H1 (cell line): Measurements from ENCODE around the gene IFNAR2. TPM values are rescaled to one million over a fixed set of nuclear protein-coding genes. Genes with fewer than 3 reads are reported as not detected.

Experiments used
- CTCF ChIA-PET: fragments of 300-600 bp; sonication (Branson Sonifier 250); formaldehyde crosslinking; loops from one replicate; lab custom pipeline; 2021; ENCODE audit not compliant: partially characterized antibody; lab: Charles Lee
- POLR2A ChIA-PET: fragments of 300-600 bp; sonication (Branson Sonifier 250); formaldehyde crosslinking; loops from one replicate; lab custom pipeline; 2021; ENCODE audit warnings: inconsistent platforms; ENCODE audit not compliant: partially characterized antibody; lab: Charles Lee
- DNase-seq, 2 experiments: peaks; one replicate each; pipeline versions ENCODE4 v3.0.0 to v3.0.0-alpha.2; 2010 to 2022; ENCODE audit warnings: low spot score in 2 of 2, low read depth in 1 of 2, mixed read lengths in 1 of 2
- FAIRE-seq: peaks from 2 replicates; lab custom pipeline; 2011; peaks lifted over from hg19 to GRCh38; lab: Jason Lieb, UNC
- H2AFZ ChIP-seq: 2 replicates; pipeline ENCODE4 v1.8.1; 2012; ENCODE audit warnings: low read length, inconsistent platforms
- H2AK5ac ChIP-seq: 2 replicates; pipeline ENCODE4 v1.6.1; 2013; ENCODE audit warnings: low read depth, low read length
- H2BK120ac ChIP-seq: replicated peaks from 2 replicates; pipeline ENCODE3; 2013; ENCODE audit warnings: low read depth, low read length, inconsistent platforms
- H2BK12ac ChIP-seq: 2 replicates; pipeline ENCODE4 v1.6.1; 2013; ENCODE audit warnings: low read depth, low read length
- H2BK15ac ChIP-seq: 2 replicates; pipeline ENCODE4 v1.6.1; 2013; ENCODE audit warnings: low read length
- H2BK20ac ChIP-seq: 2 replicates; pipeline ENCODE4 v1.6.1; 2013; ENCODE audit warnings: low read length
- H2BK5ac ChIP-seq: 2 replicates; pipeline ENCODE4 v1.6.1; 2013; ENCODE audit warnings: low read depth, low read length
- H3K14ac ChIP-seq: 2 replicates; pipeline ENCODE4 v1.6.1; 2013; ENCODE audit warnings: inconsistent platforms; ENCODE audit not compliant: insufficient read length
- H3K18ac ChIP-seq: 2 replicates; pipeline ENCODE4 v1.6.1; 2013; ENCODE audit warnings: low read length; ENCODE audit errors: extremely low read depth
- H3K23ac ChIP-seq: 2 replicates; pipeline ENCODE4 v1.6.1; 2013; ENCODE audit warnings: inconsistent platforms; ENCODE audit not compliant: insufficient read length
- H3K23me2 ChIP-seq: 2 replicates; pipeline ENCODE4 v1.6.1; 2013; ENCODE audit warnings: low read depth, low read length
- H3K27ac ChIP-seq: 2 replicates; pipeline ENCODE4 v1.6.1; 2011; ENCODE audit warnings: low read depth, low read length, inconsistent platforms
- H3K27me3 ChIP-seq, 4 experiments: replicated peaks in 1 of 4; 1 replicate in 1 of 4; 2 replicates in 3 of 4; pipeline versions ENCODE4 v1.6.1 to v1.8.1; 2011 to 2013; ENCODE audit warnings: low read length in 3 of 4, mild to moderate bottlenecking in 3 of 4, inconsistent platforms in 2 of 4, mixed read lengths in 2 of 4, moderate library complexity in 1 of 4; ENCODE audit not compliant: control insufficient read depth in 3 of 4, insufficient read depth in 3 of 4; ENCODE audit errors: extremely low read depth in 1 of 4
- H3K36me3 ChIP-seq, 4 experiments: 2 replicates each; pipeline versions ENCODE4 v1.6.1 to v1.8.1; 2011 to 2013; ENCODE audit warnings: mild to moderate bottlenecking in 4 of 4, low read length in 3 of 4, moderate library complexity in 2 of 4, control low read depth in 1 of 4, inconsistent platforms in 1 of 4; ENCODE audit not compliant: insufficient read depth in 4 of 4, control insufficient read depth in 2 of 4
- H3K4ac ChIP-seq: replicated peaks from 2 replicates; pipeline ENCODE3; 2013; ENCODE audit warnings: low read length, low read depth, mixed read lengths, inconsistent platforms; ENCODE audit not compliant: insufficient read length
- H3K4me1 ChIP-seq, 4 experiments: replicated peaks in 1 of 4; 1 replicate in 1 of 4; 2 replicates in 3 of 4; pipeline versions ENCODE4 v1.6.1 to v1.8.1; 2011 to 2013; ENCODE audit warnings: low read length in 3 of 4, inconsistent platforms in 2 of 4, mixed read lengths in 1 of 4; ENCODE audit not compliant: insufficient read depth in 4 of 4, control insufficient read depth in 3 of 4
- H3K4me2 ChIP-seq, 2 experiments: 2 replicates each; pipeline versions ENCODE4 v1.6.1 to v1.8.1; 2011 to 2013; ENCODE audit warnings: low read depth in 2 of 2, low read length in 2 of 2, control low read depth in 1 of 2, inconsistent platforms in 1 of 2, mild to moderate bottlenecking in 1 of 2; ENCODE audit not compliant: insufficient read depth in 1 of 2
- H3K4me3 ChIP-seq, 4 experiments: fragments of 200-600, 300-600 bp in 1 of 4; sonication (generic), shearing (Covaris generic), sonication (Bioruptor Twin) in 1 of 4; 2 replicates each; pipeline versions ENCODE4 v1.5.1 to v1.8.1; 2011 to 2016; ENCODE audit warnings: low read length in 4 of 4, low read depth in 3 of 4, control low read depth in 2 of 4, inconsistent platforms in 2 of 4, mild to moderate bottlenecking in 2 of 4, mixed read lengths in 1 of 4, moderate library complexity in 1 of 4; ENCODE audit not compliant: insufficient read depth in 2 of 4; ENCODE audit errors: extremely low read depth in 1 of 4
- H3K56ac ChIP-seq: replicated peaks from 2 replicates; pipeline ENCODE3; 2013; ENCODE audit warnings: low read depth, mild to moderate bottlenecking, mixed read lengths, low read length, inconsistent platforms; ENCODE audit not compliant: insufficient read length
- H3K79me1 ChIP-seq: 2 replicates; pipeline ENCODE4 v1.6.1; 2013; ENCODE audit warnings: low read depth, low read length, control low read depth
- H3K79me2 ChIP-seq, 2 experiments: 2 replicates each; pipeline versions ENCODE4 v1.6.1 to v1.8.1; 2012 to 2013; ENCODE audit warnings: low read length in 2 of 2, mild to moderate bottlenecking in 2 of 2, inconsistent platforms in 1 of 2; ENCODE audit not compliant: insufficient read depth in 2 of 2, control insufficient read depth in 1 of 2
- H3K9ac ChIP-seq, 4 experiments: replicated peaks in 1 of 4; 1 replicate in 1 of 4; 2 replicates in 3 of 4; pipeline versions ENCODE4 v1.6.1 to v1.8.1; 2011 to 2013; ENCODE audit warnings: low read depth in 3 of 4, low read length in 3 of 4, control low read depth in 2 of 4, mild to moderate bottlenecking in 2 of 4, moderate library complexity in 2 of 4, inconsistent platforms in 1 of 4; ENCODE audit errors: extremely low read depth in 1 of 4
- H3K9me3 ChIP-seq, 2 experiments: 2 replicates each; pipeline versions ENCODE4 v1.6.1 to v1.8.1; 2012 to 2013; ENCODE audit warnings: mild to moderate bottlenecking in 2 of 2, moderate library complexity in 2 of 2, control low read depth in 1 of 2, inconsistent platforms in 1 of 2, low read depth in 1 of 2, low read length in 1 of 2, mixed read lengths in 1 of 2; ENCODE audit not compliant: insufficient read depth in 2 of 2
- H4K20me1 ChIP-seq, 2 experiments: replicated peaks in 1 of 2; 2 replicates each; pipeline versions ENCODE3 to v1.8.1; 2011 to 2013; ENCODE audit warnings: inconsistent platforms in 2 of 2, low read length in 2 of 2, mild to moderate bottlenecking in 1 of 2; ENCODE audit not compliant: insufficient read depth in 2 of 2, control insufficient read depth in 1 of 2
- H4K5ac ChIP-seq: 2 replicates; pipeline ENCODE4 v1.6.1; 2013; ENCODE audit warnings: low read length, low read depth, mixed read lengths, inconsistent platforms; ENCODE audit not compliant: insufficient read length
- H4K8ac ChIP-seq: 2 replicates; pipeline ENCODE4 v1.8.0; 2013; ENCODE audit warnings: mild to moderate bottlenecking, moderate library complexity, low read length, inconsistent platforms; ENCODE audit not compliant: insufficient read depth; ENCODE audit errors: extremely low read depth
- H4K91ac ChIP-seq: replicated peaks from 2 replicates; pipeline ENCODE3; 2013; ENCODE audit warnings: low read length, mixed read lengths, inconsistent platforms; ENCODE audit not compliant: insufficient read length
- ASH2L ChIP-seq: fragments of 200-600, 300-600 bp; sonication (generic); IDR thresholded peaks from one replicate; pipeline ENCODE4 v1.7.1; 2017; ENCODE audit warnings: low read length
- CTBP2 ChIP-seq: IDR thresholded peaks from 2 replicates; pipeline ENCODE4 v1.7.0; 2011; ENCODE audit warnings: borderline replicate concordance, mild to moderate bottlenecking, moderate library complexity, mixed read lengths, low read length; ENCODE audit not compliant: insufficient read depth, insufficient read length
- CTCF ChIP-seq, 3 experiments: IDR thresholded peaks; 1 replicate in 2 of 3; 2 replicates in 1 of 3; pipeline versions ENCODE4 v1.5.1 to v1.6.1; 2011; ENCODE audit warnings: low read length in 3 of 3, mild to moderate bottlenecking in 3 of 3, inconsistent platforms in 2 of 3, low read depth in 1 of 3, moderate library complexity in 1 of 3; ENCODE audit not compliant: insufficient read depth in 1 of 3; ENCODE audit errors: control extremely low read depth in 1 of 3
- E2F6 ChIP-seq: IDR thresholded peaks from 2 replicates; pipeline ENCODE4 v1.6.1; 2012; ENCODE audit warnings: inconsistent platforms
- EGR1 ChIP-seq: IDR thresholded peaks from 2 replicates; pipeline ENCODE4 v1.6.1; 2011; ENCODE audit warnings: low read depth, low read length, borderline replicate concordance
- EP300 ChIP-seq, 2 experiments: IDR thresholded peaks; 1 replicate in 1 of 2; 2 replicates in 1 of 2; pipeline ENCODE4 v1.6.1; 2011 to 2012; ENCODE audit warnings: low read depth in 2 of 2, low read length in 2 of 2, mild to moderate bottlenecking in 2 of 2, borderline replicate concordance in 1 of 2, inconsistent platforms in 1 of 2, moderate library complexity in 1 of 2
- KDM1A ChIP-seq: fragments of 200-600, 300-600 bp; sonication (generic); IDR thresholded peaks from 2 replicates; pipeline ENCODE4 v1.7.1; 2016; ENCODE audit warnings: mild to moderate bottlenecking, low read length, borderline replicate concordance
- KDM4A ChIP-seq: IDR thresholded peaks from one replicate; pipeline ENCODE4 v1.7.1; 2012; ENCODE audit warnings: low read depth, mild to moderate bottlenecking, moderate library complexity, low read length, inconsistent platforms; ENCODE audit not compliant: severe bottlenecking
- KDM5A ChIP-seq: fragments of 200-600 bp; IDR thresholded peaks from 2 replicates; pipeline ENCODE4 v1.7.1; 2012; ENCODE audit warnings: mild to moderate bottlenecking, low read length, inconsistent platforms, mixed read lengths
- NRF1 ChIP-seq: IDR thresholded peaks from 2 replicates; pipeline ENCODE4 v1.6.1; 2011; ENCODE audit warnings: mild to moderate bottlenecking, low read depth, low read length, improper control_type of control experiment
- POLR2AphosphoS5 ChIP-seq: IDR thresholded peaks from 2 replicates; pipeline ENCODE4 v1.6.1; 2011; ENCODE audit warnings: low read depth, low read length
- WGBS, 2 experiments: shearing (Covaris generic) in 1 of 2; methylation state at CpG; one replicate each; pipeline versions ENCODE4 v1.1.6 to v1.1.7; 2013 to 2015; ENCODE audit warnings: low lambda C conversion rate in 2 of 2, mixed read lengths in 2 of 2, inconsistent platforms in 1 of 2, low coverage in 1 of 2, missing lambda C conversion rate in 1 of 2; ENCODE audit not compliant: insufficient replicate concordance in 2 of 2, insufficient coverage in 1 of 2, insufficient read length in 1 of 2; ENCODE audit errors: extremely low coverage in 1 of 2, missing lambda C conversion rate in 1 of 2; 5-methylcytosine and 5-hydroxymethylcytosine counted together
- polyA plus RNA-seq, 7 experiments: library from polyadenylated mRNA; depleted of rRNA in 3 of 7; stranded (reverse) in 5 of 7; unstranded in 2 of 7; fragments of >200 nt in 5 of 7; fragments of 200-250 nt in 2 of 7; gene quantifications; 1 replicate in 5 of 7; 2 replicates in 1 of 7; 4 replicates in 1 of 7; pipeline versions ENCODE4 v1.2.1 to v1.2.3, GENCODE V29; 2011 to 2013; ENCODE audit warnings: missing spikeins in 2 of 7, mixed read lengths in 2 of 7
- total RNA-seq: library from RNA; stranded (reverse); fragmentation: NEBNext Ultra II Directional; extraction: Animal tissue kit (Norgen Biotek cat#: 25700); gene quantifications from 2 replicates; pipeline ENCODE4 v1.2.1, GENCODE V29; 2021

IFNAR2 gene
- total and polyA plus RNA-seq, 2 of the 8 experiments (the other 6 are each of a cell fraction or from before 2014, with no cell fraction given), result 12.2 to 16.1 TPM

GRCh38 chr21:33240404-33240803 is 10.7 kb downstream of the IFNAR2 start:
- CTCF ChIA-PET, result no interaction called here
- no peak overlapping the region for H3K9ac ChIP-seq
- no peak overlapping the region for H3K23ac ChIP-seq
- H2BK5ac ChIP-seq, result no peak overlapping the region
- no peak overlapping the region for H3K18ac ChIP-seq
- peaks cover 3% of the 10 kb centered on the region for H3K79me1 ChIP-seq
- no peaks in the 10 kb centered on the region for H3K27me3 ChIP-seq
- H3K56ac ChIP-seq, result no peak overlapping the region
- no peak overlapping the region for H2BK12ac ChIP-seq
- FAIRE-seq, result no peak
- no peak overlapping the region for H2AFZ ChIP-seq
- no peak overlapping the region for H2AK5ac ChIP-seq
- H2BK120ac ChIP-seq, result no peak overlapping the region
- H3K4me3 ChIP-seq, result no peak overlapping the region
- H3K4me1 ChIP-seq, result no peaks in the 10 kb centered on the region
- no peak overlapping the region for H3K27ac ChIP-seq
- 93% methylated on average over 2 of the region's 2 CpGs; no CpG with 5 or more reads in 1 of the 2 experiments for WGBS, 2 experiments
- H3K4ac ChIP-seq, result no peak overlapping the region
- H4K5ac ChIP-seq, result no peak overlapping the region
- peaks cover 29 to 31% of the 10 kb centered on the region in 2 experiments for H3K9me3 ChIP-seq
- H3K79me2 ChIP-seq, result peaks cover 0 to 6% of the 10 kb centered on the region in 2 experiments; a peak in 1 of 4 replicates
- no peak overlapping the region for H2BK20ac ChIP-seq
- POLR2A ChIA-PET, result no interaction called here
- DNase-seq, result no peak
- no peaks in the 10 kb centered on the region for H4K20me1 ChIP-seq
- H4K91ac ChIP-seq, result no peak overlapping the region
- no peaks in the 10 kb centered on the region for H3K23me2 ChIP-seq
- no peak overlapping the region for H3K14ac ChIP-seq
- peaks cover 3 to 27% (median 7%) of the 10 kb centered on the region in 4 experiments; a peak in 6 of 8 replicates for H3K36me3 ChIP-seq
- no peak overlapping the region for H3K4me2 ChIP-seq
- H4K8ac ChIP-seq, result no peak overlapping the region
- H2BK15ac ChIP-seq, result no peak overlapping the region
- TF ChIP-seq CTCF (IDR thresholded peaks at IDR 0.05; ENCODE audit: control extremely low read depth in 1 of 3, insufficient read depth in 1 of 3, low read depth in 1 of 3, low read length in 3 of 3) (no peak), KDM5A (no peak), ASH2L (no peak), POLR2AphosphoS5 (no peak), EP300 (IDR thresholded peaks at IDR 0.05; ENCODE audit: borderline replicate concordance in 1 of 2, low read depth in 2 of 2, low read length in 2 of 2) (no peak), CTBP2 (no peak), KDM1A (no peak), E2F6 (no peak), EGR1 (no peak), KDM4A (no peak), NRF1 (no peak)
